GM19240 (cell line): Measurements from ENCODE around the gene TBX4.
"Not testable (repeated sequence)": the region's sequence is repeated elsewhere in the genome, so short reads cannot be mapped to it uniquely, and the experiment has no call there.

Experiments used
- DNase-seq: peaks from one replicate; pipeline ENCODE4 v3.0.0; 2011; ENCODE audit warnings: low spot score; ENCODE audit not compliant: insufficient read length

TBX4 gene

GRCh38 chr17:61427567-61427966 lies 24.7 kb upstream of the TBX4 start:
- DNase-seq: no peak

- DNase-seq: no peak
Observed at GRCh38 chr17:61429274-61429673, 22.9 kb upstream of the TBX4 start.

GRCh38 chr17:61429831-61430230 lies 22.4 kb upstream of the TBX4 start:
- DNase-seq: not testable (repeated sequence)

GRCh38 chr17:61431594-61432311 lies 20.5 kb upstream of the TBX4 start:
- no peak for DNase-seq

DNA sequence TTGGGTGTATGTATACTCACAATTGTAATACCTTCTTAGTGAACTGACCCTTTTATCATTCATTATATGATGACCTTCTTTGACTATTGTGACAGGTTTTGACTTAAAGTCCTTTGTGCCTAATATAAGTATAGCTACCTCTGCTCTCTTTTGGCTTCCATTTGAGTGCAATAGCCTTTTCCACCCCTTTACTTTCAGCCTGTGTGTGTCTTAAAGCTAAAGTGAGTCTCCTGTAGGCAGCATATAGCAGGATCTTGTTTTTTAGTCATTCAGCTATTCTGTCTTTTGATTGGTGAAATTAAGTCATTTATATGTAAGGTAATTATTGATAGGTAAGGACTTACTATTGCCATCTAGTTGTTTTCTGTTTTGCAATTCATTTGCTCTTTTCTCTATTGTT lies 15.9 kb upstream of the TBX4 start:
- DNase-seq: no peak

GRCh38 chr17:61436995-61437704 lies 15.1 kb upstream of the TBX4 start:
- DNase-seq: no peak

GRCh38 chr17:61440697-61441096 lies 11.5 kb upstream of the TBX4 start:
- no peak for DNase-seq

- DNase-seq: not testable (repeated sequence)
Observed at GRCh38 chr17:61441507-61441906, 10.7 kb upstream of the TBX4 start.

DNA sequence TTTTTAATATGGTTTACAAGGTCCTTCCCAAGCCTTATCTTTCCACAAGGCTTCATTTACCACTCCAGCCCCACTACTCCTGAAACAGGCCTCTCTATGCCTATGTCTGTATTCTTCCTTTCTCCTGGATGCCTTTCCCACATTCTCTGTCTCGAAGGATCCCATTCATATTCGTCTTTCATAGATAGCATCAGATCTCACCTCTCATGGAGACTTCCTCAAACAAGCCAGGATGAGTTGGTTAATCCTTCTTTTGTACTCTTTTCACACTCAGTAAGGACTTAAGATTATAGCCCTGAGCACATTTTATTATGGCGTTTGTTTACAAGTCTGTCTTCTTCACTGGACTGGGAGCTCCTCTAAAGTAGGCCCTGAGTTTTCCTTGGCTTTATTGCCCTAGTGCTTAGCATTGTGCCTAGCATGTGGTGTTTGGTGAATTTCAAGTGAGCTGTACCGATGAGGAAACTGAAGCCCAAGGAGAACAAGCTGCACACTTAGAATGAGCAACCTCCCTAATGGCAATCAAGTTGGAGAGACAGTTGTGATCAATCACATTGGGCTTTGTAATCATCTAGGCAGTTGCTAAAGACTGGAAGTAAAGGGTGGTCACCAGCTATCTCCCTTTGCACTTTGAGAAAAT lies 10.0 kb upstream of the TBX4 start:
- DNase-seq: no peak

DNA sequence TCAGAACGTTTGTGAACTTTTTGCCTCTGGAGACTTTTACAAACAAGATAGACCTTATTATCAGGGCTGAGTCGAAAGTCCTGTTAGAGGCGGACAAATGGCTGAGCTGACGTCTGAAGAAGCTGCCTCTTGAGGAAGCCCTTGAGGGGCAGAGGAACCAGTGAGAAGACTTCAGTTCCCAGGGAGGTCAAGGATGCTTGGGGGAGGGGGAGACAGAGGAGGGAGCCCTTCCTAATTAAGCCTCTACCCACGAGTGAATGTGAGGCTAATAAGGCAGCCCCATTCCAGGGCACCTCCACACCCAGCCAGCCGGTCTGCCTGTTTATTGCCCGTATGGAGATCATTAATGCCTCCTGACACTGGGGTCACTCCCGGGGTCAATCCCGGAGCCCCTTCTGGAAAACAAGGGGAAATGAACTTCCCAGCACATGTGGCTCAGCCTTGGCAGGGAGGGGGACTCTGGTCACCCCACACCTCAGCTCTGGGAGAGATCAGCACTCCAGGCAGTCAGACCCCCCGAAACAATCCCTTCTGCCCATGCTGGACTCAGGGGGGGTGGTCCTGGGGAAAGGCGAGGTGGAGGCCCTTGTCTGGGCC lies 9.2 kb upstream of the TBX4 start:
- DNase-seq: no peak

GRCh38 chr17:61443475-61443882 lies 8.7 kb upstream of the TBX4 start:
- DNase-seq: no peak

- DNase-seq: no peak
Observed at GRCh38 chr17:61444075-61444474, 8.1 kb upstream of the TBX4 start.

GRCh38 chr17:61444831-61445230 lies 7.4 kb upstream of the TBX4 start:
- DNase-seq: no peak

DNA sequence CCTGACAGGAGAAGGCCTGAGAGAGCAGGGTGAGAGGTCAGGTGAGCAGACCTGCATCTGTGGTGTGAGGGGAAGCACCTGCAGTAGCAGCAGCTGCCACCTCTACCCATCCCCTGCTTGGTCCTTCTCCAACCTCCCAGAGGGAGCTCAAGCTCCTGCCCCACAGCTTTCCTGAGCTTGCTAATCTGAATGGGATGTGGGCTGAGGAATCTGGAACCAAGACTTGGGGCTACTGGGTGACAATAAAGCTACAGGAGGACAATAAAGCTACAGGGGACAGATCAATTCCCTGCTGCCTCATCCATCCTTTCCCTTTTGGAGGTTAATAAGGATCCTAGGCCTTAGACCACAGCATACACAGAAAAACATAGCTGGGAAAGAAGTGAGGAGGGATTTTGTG lies 4.9 kb upstream of the TBX4 start:
- DNase-seq: no peak

GRCh38 chr17:61448042-61448441 lies 4.2 kb upstream of the TBX4 start:
- no peak for DNase-seq

DNA sequence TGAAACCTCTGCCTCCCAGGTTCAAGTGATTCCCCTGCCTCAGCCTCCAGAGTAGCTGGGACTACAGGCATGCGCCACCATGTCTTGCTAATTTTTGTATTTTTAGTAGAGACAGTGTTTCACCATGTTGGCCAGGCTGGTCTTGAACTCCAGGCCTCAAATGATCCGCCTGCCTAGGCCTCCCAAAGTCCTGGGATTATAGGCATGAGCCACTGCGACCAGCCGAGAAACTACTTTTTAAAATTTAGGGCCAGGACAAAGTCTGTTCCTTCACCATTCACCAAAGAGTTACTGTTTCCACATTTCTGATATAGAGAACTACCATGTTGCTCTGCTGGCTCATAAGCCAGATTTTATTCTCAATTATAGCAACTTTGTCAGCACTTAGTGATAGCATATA lies 3.1 kb upstream of the TBX4 start:
- DNase-seq: not testable (repeated sequence)

GRCh38 chr17:61449707-61450640 lies 2.2 kb upstream of the TBX4 start:
- no peak for DNase-seq

- DNase-seq: no peak
Observed at GRCh38 chr17:61450641-61451537, 1.3 kb upstream of the TBX4 start.

GRCh38 chr17:61451538-61452300 lies 503 bp upstream of the TBX4 start:
- DNase-seq: no peak
